H1 (cell line): Measurements from ENCODE around the gene MRPS27.

Experiments
- ASH2L ChIP-seq: fragments of 200-600, 300-600 bp; sonication (generic); IDR thresholded peaks from one replicate; pipeline ENCODE4 v1.7.1; 2017; ENCODE audit warnings: low read length
- ATF3 ChIP-seq: IDR thresholded peaks from 2 replicates; pipeline ENCODE4 v1.6.1; 2011; ENCODE audit warnings: low read depth, mild to moderate bottlenecking, low read length; ENCODE audit not compliant: insufficient read depth
- CBX5 ChIP-seq: fragments of 300-800, 300-1000 bp; sonication (generic); IDR thresholded peaks from 2 replicates; pipeline ENCODE4 v1.7.1; 2016; ENCODE audit warnings: antibody characterized with exemption, low read length, low read depth
- CREB1 ChIP-seq: IDR thresholded peaks from 2 replicates; pipeline ENCODE4 v1.6.1; 2012; ENCODE audit warnings: inconsistent platforms
- CTCF ChIP-seq, 3 experiments: IDR thresholded peaks; 1 replicate in 2 of 3; 2 replicates in 1 of 3; pipeline versions ENCODE4 v1.5.1 to v1.6.1; 2011; ENCODE audit warnings: low read length in 3 of 3, mild to moderate bottlenecking in 3 of 3, inconsistent platforms in 2 of 3, low read depth in 1 of 3, moderate library complexity in 1 of 3; ENCODE audit not compliant: insufficient read depth in 1 of 3; ENCODE audit errors: control extremely low read depth in 1 of 3
- EP300 ChIP-seq, 2 experiments: IDR thresholded peaks; 1 replicate in 1 of 2; 2 replicates in 1 of 2; pipeline ENCODE4 v1.6.1; 2011 to 2012; ENCODE audit warnings: low read depth in 2 of 2, low read length in 2 of 2, mild to moderate bottlenecking in 2 of 2, borderline replicate concordance in 1 of 2, inconsistent platforms in 1 of 2, moderate library complexity in 1 of 2
- EZH2 ChIP-seq: fragments of 200-600 bp; sonication (generic); IDR thresholded peaks from 2 replicates; pipeline ENCODE4 v1.7.1; 2012; ENCODE audit warnings: low read depth, mild to moderate bottlenecking, moderate library complexity, low read length, inconsistent platforms; ENCODE audit not compliant: severe bottlenecking
- NRF1 ChIP-seq: IDR thresholded peaks from 2 replicates; pipeline ENCODE4 v1.6.1; 2011; ENCODE audit warnings: mild to moderate bottlenecking, low read depth, low read length, improper control_type of control experiment
- POLR2A ChIP-seq, 2 experiments: IDR thresholded peaks; 1 replicate in 1 of 2; 2 replicates in 1 of 2; pipeline ENCODE4 v1.6.1; 2011; ENCODE audit warnings: low read depth in 2 of 2, low read length in 2 of 2, mild to moderate bottlenecking in 2 of 2; ENCODE audit errors: control extremely low read depth in 1 of 2
- POLR2AphosphoS5 ChIP-seq: IDR thresholded peaks from 2 replicates; pipeline ENCODE4 v1.6.1; 2011; ENCODE audit warnings: low read depth, low read length
- RAD21 ChIP-seq, 2 experiments: IDR thresholded peaks in 1 of 2; conservative IDR thresholded peaks in 1 of 2; 2 replicates each; pipeline ENCODE4 v1.6.1; 2011; ENCODE audit warnings: low read depth in 2 of 2, low read length in 2 of 2, improper control_type of control experiment in 1 of 2, inconsistent platforms in 1 of 2, mild to moderate bottlenecking in 1 of 2, moderate library complexity in 1 of 2
- RNF2 ChIP-seq: fragments of 200-900, 300-1000 bp; sonication (generic); IDR thresholded peaks from 2 replicates; pipeline ENCODE4 v1.7.1; 2016; ENCODE audit warnings: borderline replicate concordance, low read depth, mild to moderate bottlenecking, antibody characterized with exemption, low read length; ENCODE audit not compliant: poor library complexity, severe bottlenecking; ENCODE audit errors: missing control alignments
- ZNF274 ChIP-seq: IDR thresholded peaks from 2 replicates; pipeline ENCODE4 v1.7.0; 2012; ENCODE audit warnings: low read length, borderline replicate concordance; ENCODE audit errors: extremely low read depth

GRCh38 chr5:72307573-72307967 lies 12.5 kb downstream of the MRPS27 start:
- no peak for TF ChIP-seq NRF1
- no peak for TF ChIP-seq EZH2
- TF ChIP-seq POLR2AphosphoS5, result no peak
- TF ChIP-seq CTCF (IDR thresholded peaks at IDR 0.05; ENCODE audit: control extremely low read depth in 1 of 3, insufficient read depth in 1 of 3, low read depth in 1 of 3, low read length in 3 of 3), result no peak
- no peak for TF ChIP-seq ZNF274
- no peak for TF ChIP-seq POLR2A (IDR thresholded peaks at IDR 0.05; ENCODE audit: control extremely low read depth in 1 of 2, low read depth in 2 of 2, low read length in 2 of 2)
- TF ChIP-seq ASH2L, result no peak
- TF ChIP-seq EP300 (IDR thresholded peaks at IDR 0.05; ENCODE audit: borderline replicate concordance in 1 of 2, low read depth in 2 of 2, low read length in 2 of 2), result no peak
- TF ChIP-seq CREB1, result no peak
- TF ChIP-seq RNF2, result no peak
- TF ChIP-seq ATF3, result no peak
- no peak for TF ChIP-seq CBX5
- no peak for TF ChIP-seq RAD21 (IDR thresholded peaks at IDR 0.05 in 1 of 2, conservative IDR thresholded peaks at IDR 0.05 in 1 of 2; ENCODE audit: low read depth in 2 of 2, low read length in 2 of 2)
